Trophoblast cell (in vitro differentiated cells and primary cell): ENCODE results near the gene CRADD.

Source experiments
- DNase-seq, 2 donors: peaks; one replicate each; pipeline ENCODE4 v3.0.0-alpha.2; 2016
- H2AFZ ChIP-seq: 2 replicates; pipeline ENCODE4 v1.6.1; 2013; ENCODE audit warnings: low read length, moderate library complexity, mild to moderate bottlenecking; ENCODE audit not compliant: insufficient read depth, poor library complexity
- H2AK5ac ChIP-seq: 2 replicates; pipeline ENCODE4 v1.6.1; 2013; ENCODE audit warnings: mild to moderate bottlenecking, low read length
- H2BK120ac ChIP-seq: 2 replicates; pipeline ENCODE4 v1.6.1; 2013; ENCODE audit warnings: low read length, mild to moderate bottlenecking, moderate library complexity; ENCODE audit not compliant: insufficient read depth, poor library complexity
- H2BK12ac ChIP-seq: 2 replicates; pipeline ENCODE4 v1.6.1; 2013; ENCODE audit warnings: mild to moderate bottlenecking, low read length, moderate library complexity
- H2BK5ac ChIP-seq: 2 replicates; pipeline ENCODE4 v1.6.1; 2013; ENCODE audit warnings: low read length, low read depth, moderate library complexity, mild to moderate bottlenecking; ENCODE audit not compliant: poor library complexity
- H3K14ac ChIP-seq: 2 replicates; pipeline ENCODE4 v1.6.1; 2013; ENCODE audit warnings: mild to moderate bottlenecking, low read length
- H3K18ac ChIP-seq: 2 replicates; pipeline ENCODE4 v1.6.1; 2013; ENCODE audit warnings: mild to moderate bottlenecking, low read length
- H3K23ac ChIP-seq: 2 replicates; pipeline ENCODE4 v1.6.1; 2013; ENCODE audit warnings: low read length
- H3K27ac ChIP-seq: 2 replicates; pipeline ENCODE4 v1.5.1; 2013; ENCODE audit warnings: low read depth, mild to moderate bottlenecking, inconsistent platforms, low read length, moderate library complexity
- H3K27me3 ChIP-seq: 2 replicates; pipeline ENCODE4 v1.6.1; 2013; ENCODE audit warnings: inconsistent platforms, mild to moderate bottlenecking, low read length, moderate library complexity; ENCODE audit not compliant: insufficient read depth
- H3K36me3 ChIP-seq, 2 experiments: 1 replicate in 1 of 2; 2 replicates in 1 of 2; pipeline ENCODE4 v1.6.1; 2013; ENCODE audit warnings: low read length in 2 of 2, mild to moderate bottlenecking in 2 of 2, moderate library complexity in 1 of 2; ENCODE audit not compliant: insufficient read depth in 2 of 2, control insufficient read depth in 1 of 2
- H3K4ac ChIP-seq: 2 replicates; pipeline ENCODE4 v1.6.1; 2013; ENCODE audit warnings: low read depth, mild to moderate bottlenecking, low read length, moderate library complexity
- H3K4me1 ChIP-seq, 2 experiments: 1 replicate in 1 of 2; 2 replicates in 1 of 2; pipeline ENCODE4 v1.6.1; 2013; ENCODE audit warnings: low read length in 2 of 2, mild to moderate bottlenecking in 2 of 2, moderate library complexity in 1 of 2; ENCODE audit not compliant: insufficient read depth in 2 of 2, control insufficient read depth in 1 of 2
- H3K4me2 ChIP-seq: 2 replicates; pipeline ENCODE4 v1.6.1; 2013; ENCODE audit warnings: inconsistent platforms, mild to moderate bottlenecking, low read length, moderate library complexity
- H3K4me3 ChIP-seq: 2 replicates; pipeline ENCODE4 v1.5.1; 2013; ENCODE audit warnings: mild to moderate bottlenecking, low read depth, low read length, inconsistent platforms
- H3K79me1 ChIP-seq: one replicate; pipeline ENCODE4 v1.6.1; 2013; ENCODE audit warnings: low read length
- H3K79me2 ChIP-seq: 2 replicates; pipeline ENCODE4 v1.6.1; 2013; ENCODE audit warnings: low read length, mild to moderate bottlenecking; ENCODE audit not compliant: control insufficient read depth, insufficient read depth, poor library complexity
- H3K9ac ChIP-seq: 2 replicates; pipeline ENCODE4 v1.6.1; 2013; ENCODE audit warnings: mild to moderate bottlenecking, low read length
- H3K9me3 ChIP-seq: 2 replicates; pipeline ENCODE4 v1.6.1; 2013; ENCODE audit warnings: low read depth, mild to moderate bottlenecking, control low read depth, inconsistent platforms, low read length; ENCODE audit not compliant: insufficient read depth
- H4K12ac ChIP-seq: 2 replicates; pipeline ENCODE4 v1.6.1; 2013; ENCODE audit warnings: low read depth, mild to moderate bottlenecking, low read length, moderate library complexity
- H4K8ac ChIP-seq: 2 replicates; pipeline ENCODE4 v1.6.1; 2013; ENCODE audit warnings: low read depth, mild to moderate bottlenecking, low read length, moderate library complexity
- H4K91ac ChIP-seq: one replicate; pipeline ENCODE4 v1.6.1; 2013; ENCODE audit warnings: low read depth, mild to moderate bottlenecking, low read length, moderate library complexity
- WGBS: extraction: QIAGEN DNeasy Blood & Tissue Kit; methylation state at CpG from one replicate; pipeline ENCODE4 v1.1.7; 2013; ENCODE audit warnings: missing lambda C conversion rate; ENCODE audit not compliant: insufficient read length, insufficient coverage; ENCODE audit errors: extremely low coverage; 5-methylcytosine and 5-hydroxymethylcytosine counted together

The CRADD gene

GRCh38 chr12:93819050-93819491 lies 141.9 kb downstream of the CRADD start:
- no peak overlapping the region for H3K4me2 ChIP-seq
- no CpG with 5 or more reads among the region's 4 CpGs for WGBS
- no peak overlapping the region for H4K8ac ChIP-seq

GRCh38 chr12:93823616-93824391 lies 146.6 kb downstream of the CRADD start:
- Histone ChIP-seq H2AK5ac (no peak overlapping the region), H4K8ac (no peak overlapping the region), H2AFZ (no peak overlapping the region), H3K23ac (no peak overlapping the region), H3K36me3 (no peaks in the 10 kb centered on the region), H4K91ac (no peak overlapping the region), H2BK5ac (no peak overlapping the region), H3K9ac (no peak overlapping the region), H3K4me3 (no peak overlapping the region), H3K79me1 (no peaks in the 10 kb centered on the region), H3K14ac (no peak overlapping the region), H3K4me2 (no peak overlapping the region), H3K79me2 (no peaks in the 10 kb centered on the region), H3K4me1 (peaks cover 0 to 4% of the 10 kb centered on the region in 2 experiments), H4K12ac (no peak overlapping the region), H2BK12ac (no peak overlapping the region), H3K4ac (no peak overlapping the region), H3K9me3 (no peaks in the 10 kb centered on the region), H3K27me3 (no peaks in the 10 kb centered on the region), H3K27ac (peak overlapping the region; percentile 22), H3K18ac (no peak overlapping the region), H2BK120ac (no peak overlapping the region)
- DNase-seq = no peak
- WGBS = no CpG with 5 or more reads among the region's 8 CpGs

More at GRCh38 chr12:93819050-93819491, 141.9 kb downstream of the CRADD start:
- Histone ChIP-seq H3K27me3 (no peaks in the 10 kb centered on the region), H2BK12ac (no peak overlapping the region), H2BK5ac (no peak overlapping the region), H3K4ac (no peak overlapping the region), H4K12ac (no peak overlapping the region), H2AFZ (no peak overlapping the region), H4K91ac (no peak overlapping the region), H3K36me3 (no peaks in the 10 kb centered on the region), H3K27ac (no peak overlapping the region), H2AK5ac (no peak overlapping the region), H3K9ac (no peak overlapping the region), H3K14ac (no peak overlapping the region), H2BK120ac (no peak overlapping the region), H3K18ac (no peak overlapping the region), H3K23ac (no peak overlapping the region), H3K79me1 (no peaks in the 10 kb centered on the region), H3K4me1 (peaks cover 4 to 9% of the 10 kb centered on the region in 2 experiments), H3K79me2 (no peaks in the 10 kb centered on the region), H3K4me3 (no peak overlapping the region), H3K9me3 (no peaks in the 10 kb centered on the region)
- no peak for DNase-seq

DNA sequence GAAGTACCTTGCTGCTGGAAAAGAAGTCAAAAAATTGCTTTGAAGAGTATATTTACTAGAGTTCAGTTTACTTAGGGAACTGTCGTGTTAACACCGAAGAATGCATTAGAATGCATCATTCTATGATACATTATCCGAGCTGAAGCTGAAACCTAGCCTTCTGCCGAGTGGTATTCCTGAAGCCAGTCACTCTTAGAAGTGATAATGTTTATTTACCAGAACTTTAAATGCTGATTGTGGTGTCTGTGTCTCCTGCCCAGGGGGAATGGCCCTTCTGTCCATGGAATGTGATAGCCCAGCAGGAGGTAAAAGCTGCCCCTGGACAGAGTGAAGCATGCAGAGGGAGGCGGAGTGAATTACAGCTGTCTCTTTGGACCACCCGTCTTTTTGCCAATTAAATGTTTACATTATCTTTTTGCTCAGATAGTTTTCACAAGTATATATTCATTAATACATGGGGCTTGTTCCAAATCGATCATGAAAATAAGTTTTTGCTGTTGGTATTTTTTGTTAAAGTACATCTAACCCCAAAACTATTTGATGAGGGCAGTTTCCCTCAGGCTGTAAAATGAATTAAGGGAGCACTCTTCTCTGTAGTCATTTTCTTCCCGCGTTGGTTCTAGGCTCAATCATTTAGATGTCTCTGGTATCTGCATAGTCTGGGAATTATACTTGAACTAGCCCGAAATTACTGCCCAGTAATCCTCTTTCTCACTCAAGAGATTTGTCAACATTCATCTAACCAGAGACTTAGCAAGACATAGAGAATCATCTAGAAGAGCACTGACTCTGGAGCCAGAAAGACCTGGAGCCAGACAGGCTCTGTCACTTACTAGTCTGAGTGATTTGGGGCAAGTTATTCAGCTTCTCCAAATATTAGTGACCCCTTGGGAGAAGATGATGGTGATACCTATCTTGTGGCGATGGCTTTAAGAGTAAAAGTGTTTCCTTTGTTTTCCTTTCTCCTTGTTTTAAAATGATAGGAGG lies 147.6 kb downstream of the CRADD start:
- Histone ChIP-seq H3K27ac (no peak overlapping the region), H2AFZ (no peak overlapping the region), H4K12ac (no peak overlapping the region), H3K18ac (no peak overlapping the region), H3K79me1 (no peaks in the 10 kb centered on the region), H4K8ac (no peak overlapping the region), H2BK12ac (no peak overlapping the region), H3K23ac (no peak overlapping the region), H3K27me3 (no peaks in the 10 kb centered on the region), H3K4me3 (no peak overlapping the region), H3K9ac (no peak overlapping the region), H3K14ac (no peak overlapping the region), H2AK5ac (no peak overlapping the region), H3K4me2 (peak overlapping the region; percentile 39), H2BK5ac (no peak overlapping the region), H3K4me1 (peaks cover 0 to 4% of the 10 kb centered on the region in 2 experiments), H3K36me3 (no peaks in the 10 kb centered on the region), H3K9me3 (no peaks in the 10 kb centered on the region), H2BK120ac (no peak overlapping the region), H4K91ac (no peak overlapping the region), H3K4ac (no peak overlapping the region), H3K79me2 (no peaks in the 10 kb centered on the region)
- peak in 1 of 2 donors; percentile 30 for DNase-seq
- no CpG with 5 or more reads among the region's 11 CpGs for WGBS

DNA sequence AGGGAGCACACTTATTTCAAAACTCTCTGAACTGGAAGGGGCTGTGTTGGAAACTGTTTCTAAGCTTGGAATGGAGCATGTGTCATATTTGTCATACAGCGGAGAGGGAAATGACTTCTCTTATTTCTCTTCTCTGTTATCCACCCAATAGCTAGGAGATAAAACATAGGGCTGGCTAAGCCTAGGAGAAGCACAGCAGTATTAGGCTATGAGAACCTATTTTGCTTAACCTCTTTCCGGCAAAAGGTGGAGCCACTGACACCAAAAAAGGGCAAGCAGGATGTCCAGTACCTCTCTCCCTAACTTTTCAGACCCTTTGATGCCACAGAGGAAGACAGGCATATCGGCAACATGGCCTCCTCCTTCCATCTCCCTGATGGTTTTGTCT lies 148.3 kb downstream of the CRADD start:
- H3K4ac ChIP-seq = no peak overlapping the region
- no peaks in the 10 kb centered on the region for H3K79me1 ChIP-seq
- no peak overlapping the region for H3K4me3 ChIP-seq
- H4K91ac ChIP-seq = no peak overlapping the region
- no peak overlapping the region for H3K4me2 ChIP-seq
- no peak overlapping the region for H4K12ac ChIP-seq
- DNase-seq = no peak
- no peak overlapping the region for H2BK120ac ChIP-seq
- H2BK5ac ChIP-seq = no peak overlapping the region
- H2AFZ ChIP-seq = no peak overlapping the region
- no peak overlapping the region for H3K27ac ChIP-seq
- H2AK5ac ChIP-seq = no peak overlapping the region
- no peak overlapping the region for H3K14ac ChIP-seq
- no peaks in the 10 kb centered on the region for H3K27me3 ChIP-seq
- WGBS = no CpG with 5 or more reads among the region's 3 CpGs
- H3K36me3 ChIP-seq = no peaks in the 10 kb centered on the region
- no peak overlapping the region for H4K8ac ChIP-seq
- no peak overlapping the region for H2BK12ac ChIP-seq
- peaks cover 0 to 4% of the 10 kb centered on the region in 2 experiments for H3K4me1 ChIP-seq
- no peak overlapping the region for H3K18ac ChIP-seq
- H3K9me3 ChIP-seq = no peaks in the 10 kb centered on the region
- H3K9ac ChIP-seq = no peak overlapping the region
- H3K79me2 ChIP-seq = no peaks in the 10 kb centered on the region
- H3K23ac ChIP-seq = no peak overlapping the region
